Suprapubic skin (tissue), 4 donors: ENCODE results near the gene LLGL2.

Experiments
- CTCF ChIP-seq, 2 donors: fragments of 200-600 bp in 1 of 2; fragments of 450-650 bp in 1 of 2; sonication (generic) in 1 of 2; IDR thresholded peaks; one replicate each; pipeline ENCODE4 v1.5.1; 2016 to 2019; ENCODE audit warnings: antibody characterized with exemption in 2 of 2, mild to moderate bottlenecking in 1 of 2, moderate library complexity in 1 of 2
- POLR2A ChIP-seq, 2 donors: fragments of 450-650 bp; IDR thresholded peaks; one replicate each; pipeline ENCODE4 v1.6.1; 2017; ENCODE audit warnings: antibody characterized with exemption in 2 of 2, mild to moderate bottlenecking in 2 of 2, moderate library complexity in 2 of 2
- POLR2AphosphoS5 ChIP-seq, 3 donors: sonication (generic); formaldehyde crosslinking; IDR thresholded peaks; one replicate each; pipeline ENCODE4 v1.6.1; 2017; ENCODE audit warnings: antibody characterized with exemption in 3 of 3

- no peak for TF ChIP-seq CTCF (IDR thresholded peaks at IDR 0.05)
- TF ChIP-seq POLR2A (IDR thresholded peaks at IDR 0.05), result no peak
- no peak for TF ChIP-seq POLR2AphosphoS5 (IDR thresholded peaks at IDR 0.05)
Observed at GRCh38 chr17:75512926-75513640, 12.4 kb upstream of the LLGL2 start.
